Endothelial cell of umbilical vein (primary cell): ENCODE measurements around the gene DEFB114. TPM values are rescaled to one million over a fixed set of nuclear protein-coding genes. Genes with fewer than 3 reads are reported as not detected.

Source experiments
- BruUV-seq: library from RNA; stranded (reverse); fragments of 400-500 nt; replicated peaks from 2 replicates; lab custom pipeline; 2021; lab: Mats Ljungman, UMichigan
- CTCF ChIA-PET: fragments of 300-600, 350-600 bp; sonication (Branson Sonifier 250); formaldehyde crosslinking; loops from one replicate; lab custom pipeline; 2021; ENCODE audit warnings: antibody characterized with exemption, inconsistent platforms; lab: Charles Lee
- POLR2A ChIA-PET: fragments of 300-600, 350-600 bp; sonication (Branson Sonifier 250); formaldehyde crosslinking; loops from one replicate; lab custom pipeline; 2021; ENCODE audit warnings: antibody characterized with exemption, inconsistent platforms; lab: Charles Lee
- DNase-seq: peaks from one replicate; pipeline ENCODE4 v3.0.0-alpha.2; 2011; ENCODE audit warnings: low read depth, low spot score
- FAIRE-seq: peaks from 2 replicates; lab custom pipeline; 2011; peaks lifted over from hg19 to GRCh38; lab: Jason Lieb, UNC
- H2AFZ ChIP-seq: 2 replicates; pipeline ENCODE4 v1.6.0; 2012; ENCODE audit warnings: low read depth, low read length, control low read depth, inconsistent platforms
- H3K27ac ChIP-seq: 2 replicates; pipeline ENCODE4 v1.5.1; 2011; ENCODE audit warnings: low read depth, mild to moderate bottlenecking, control low read depth, low read length, moderate library complexity; ENCODE audit not compliant: insufficient read depth
- H3K27me3 ChIP-seq, 2 experiments: 2 replicates each; pipeline versions ENCODE4 v1.6.0 to v1.6.1; 2011; ENCODE audit warnings: low read length in 2 of 2, mixed read lengths in 1 of 2; ENCODE audit not compliant: control insufficient read depth in 2 of 2, insufficient read depth in 2 of 2
- H3K36me3 ChIP-seq, 2 experiments: 2 replicates in 1 of 2; 3 replicates in 1 of 2; pipeline ENCODE4 v1.5.1; 2011; ENCODE audit warnings: low read length in 2 of 2, mild to moderate bottlenecking in 1 of 2, moderate library complexity in 1 of 2; ENCODE audit not compliant: control insufficient read depth in 2 of 2, insufficient read depth in 2 of 2; ENCODE audit errors: extremely low read depth in 1 of 2
- H3K4me1 ChIP-seq: 3 replicates; pipeline ENCODE4 v1.5.1; 2011; ENCODE audit warnings: mild to moderate bottlenecking, low read length; ENCODE audit not compliant: control insufficient read depth, insufficient read depth; ENCODE audit errors: extremely low read depth
- H3K4me2 ChIP-seq: 2 replicates; pipeline ENCODE4 v1.6.1; 2011; ENCODE audit warnings: low read length, control low read depth, mixed read lengths; ENCODE audit not compliant: insufficient read depth
- H3K4me3 ChIP-seq, 3 experiments: fragments of 200-600 bp in 1 of 3; sonication (generic), shearing (Covaris generic) in 1 of 3; replicated peaks in 1 of 3; 2 replicates each; pipeline ENCODE4 v1.5.1; 2011 to 2016; ENCODE audit warnings: control low read depth in 3 of 3, low read length in 3 of 3, mild to moderate bottlenecking in 2 of 3, inconsistent platforms in 1 of 3, low read depth in 1 of 3, moderate library complexity in 1 of 3; ENCODE audit not compliant: insufficient read depth in 1 of 3
- H3K79me2 ChIP-seq: 2 replicates; pipeline ENCODE4 v1.6.0; 2012; ENCODE audit warnings: low read length, inconsistent platforms; ENCODE audit not compliant: control insufficient read depth, insufficient read depth
- H3K9ac ChIP-seq: replicated peaks from 2 replicates; pipeline ENCODE3; 2011; ENCODE audit warnings: low read length, control low read depth; ENCODE audit not compliant: insufficient read depth; ENCODE audit errors: extremely low read depth
- H3K9me1 ChIP-seq: replicated peaks from 3 replicates; pipeline ENCODE4 v1.6.0; 2011; ENCODE audit warnings: mild to moderate bottlenecking, low read length; ENCODE audit not compliant: control insufficient read depth, insufficient read depth; ENCODE audit errors: extremely low read depth
- H3K9me3 ChIP-seq: replicated peaks from 2 replicates; pipeline ENCODE4 v1.5.1; 2012; ENCODE audit warnings: low read length, inconsistent platforms; ENCODE audit not compliant: control insufficient read depth, insufficient read depth
- H4K20me1 ChIP-seq: replicated peaks from 2 replicates; pipeline ENCODE3; 2011; ENCODE audit warnings: mild to moderate bottlenecking, low read length; ENCODE audit not compliant: control insufficient read depth, insufficient read depth; ENCODE audit errors: extremely low read depth
- EZH2 ChIP-seq: IDR thresholded peaks from 2 replicates; pipeline ENCODE4 v1.6.1; 2012; ENCODE audit warnings: borderline replicate concordance, low read depth, mild to moderate bottlenecking, moderate library complexity, low read length, inconsistent platforms; ENCODE audit not compliant: severe bottlenecking
- FOS ChIP-seq: IDR thresholded peaks from 2 replicates; pipeline ENCODE4 v1.6.1; 2011; ENCODE audit warnings: mild to moderate bottlenecking, low read length, moderate library complexity, borderline replicate concordance; ENCODE audit not compliant: insufficient read depth
- GATA2 ChIP-seq: IDR thresholded peaks from 2 replicates; pipeline ENCODE4 v1.7.0; 2011; ENCODE audit warnings: low read depth, mild to moderate bottlenecking, moderate library complexity, mixed read lengths, low read length; ENCODE audit not compliant: insufficient read length, insufficient read depth
- JUN ChIP-seq: IDR thresholded peaks from 2 replicates; pipeline ENCODE4 v1.6.1; 2011; ENCODE audit warnings: borderline replicate concordance, low read depth; ENCODE audit not compliant: insufficient read length, insufficient read depth
- MYC ChIP-seq: IDR thresholded peaks from one replicate; pipeline ENCODE4 v1.6.1; 2011; ENCODE audit warnings: mild to moderate bottlenecking, low read depth, low read length
- POLR2A ChIP-seq: IDR thresholded peaks from 2 replicates; pipeline ENCODE4 v1.6.1; 2012; ENCODE audit warnings: low read depth, mild to moderate bottlenecking, control low read depth, low read length
- dilution Hi-C: fragments of 300-500 bp; cut with MboI; formaldehyde crosslinking; loops from one replicate; pipeline ENCODE4 v1.15.0; 2019; ENCODE audit warnings: low sequenced_read_pairs; ENCODE audit not compliant: extremely low pct_ligation_motif_present
- intact Hi-C: fragments of 100-400 bp; cut with micrococcal nuclease; formaldehyde crosslinking; loops from one replicate; pipeline ENCODE4 v1.10.0; 2022
- polyA plus RNA-seq, 4 experiments: library from polyadenylated mRNA; depleted of rRNA in 3 of 4; stranded (reverse) in 3 of 4; unstranded in 1 of 4; fragments of >200 nt; gene quantifications; 2 replicates each; pipeline versions ENCODE4 v1.2.1 to v1.2.3, GENCODE V29; 2011 to 2012; ENCODE audit warnings: missing spikeins in 1 of 4
- total RNA-seq: library from RNA; stranded (reverse); gene quantifications from 2 replicates; pipeline ENCODE4 v1.2.3, GENCODE V29; 2021
- TF ChIP-seq, protein P1 (sequence below): IDR thresholded peaks from 2 replicates; pipeline ENCODE4 v1.6.1; 2011; ENCODE audit not compliant: insufficient read depth, insufficient read length
- TF ChIP-seq, protein P2 (sequence below), 2 donors: IDR thresholded peaks; 1 replicate in 1 of 2; 2 replicates in 1 of 2; pipeline ENCODE4 v1.5.1; 2011; ENCODE audit warnings: low read length in 2 of 2, mild to moderate bottlenecking in 2 of 2, moderate library complexity in 2 of 2, control low read depth in 1 of 2, inconsistent platforms in 1 of 2, low read depth in 1 of 2; ENCODE audit not compliant: insufficient read depth in 1 of 2; ENCODE audit errors: extremely low read depth in 1 of 2

The DEFB114 gene
- total and polyA plus RNA-seq, 2 donors (not counting 3 experiments of a cell fraction or from before 2014, with no cell fraction given): not detected

DNA sequence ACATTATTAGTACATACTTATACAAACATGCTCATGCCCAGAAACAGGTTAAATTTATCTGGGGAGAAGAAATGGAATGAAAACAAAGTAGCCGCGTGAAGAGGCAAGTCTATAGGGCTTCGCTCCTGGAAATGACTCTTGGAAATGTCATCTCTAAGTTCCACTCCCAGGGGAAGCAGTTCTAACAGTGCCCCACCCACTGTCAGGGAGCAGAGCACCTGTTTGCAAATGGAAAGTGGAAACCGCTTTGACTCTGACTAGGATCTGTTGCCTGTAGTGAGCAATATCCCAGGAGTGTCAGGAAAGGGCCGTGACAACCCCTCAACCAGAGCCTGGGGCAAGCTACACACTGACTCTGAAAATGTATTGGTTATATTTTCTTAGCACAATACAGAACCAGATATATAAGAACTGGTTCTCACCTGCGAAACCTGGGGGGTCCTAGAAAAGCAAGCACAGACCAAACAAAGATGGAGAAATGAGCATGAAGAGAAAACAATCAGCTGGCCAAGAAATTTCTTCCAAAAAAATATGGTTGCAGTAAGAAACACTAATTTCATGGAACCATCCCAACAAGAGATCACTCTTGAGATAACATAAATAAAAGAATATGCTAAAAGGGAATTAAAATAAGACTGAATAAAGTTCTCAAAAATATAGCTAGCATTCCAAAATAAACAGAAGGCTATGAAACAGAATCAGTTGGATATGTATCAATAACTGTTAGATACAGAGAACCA, 50.2 kb downstream of the DEFB114 start:
- Histone ChIP-seq H4K20me1 (no peaks in the 10 kb centered on the region), H3K79me2 (no peaks in the 10 kb centered on the region), H3K36me3 (no peaks in the 10 kb centered on the region), H2AFZ (no peak overlapping the region), H3K9me3 (no peaks in the 10 kb centered on the region), H3K4me3 (no peak overlapping the region), H3K27me3 (no peaks in the 10 kb centered on the region), H3K9ac (no peak overlapping the region), H3K27ac (no peak overlapping the region), H3K4me2 (no peak overlapping the region), H3K4me1 (no peaks in the 10 kb centered on the region), H3K9me1 (no peaks in the 10 kb centered on the region)
- CTCF ChIA-PET: no interaction called here
- dilution Hi-C loops (no loop called here), intact Hi-C loops (no loop called here)
- POLR2A ChIA-PET: no interaction called here
- no TSS peak for BruUV-seq
- TF ChIP-seq MYC (no peak), FOS (no peak), GATA2 (no peak), POLR2A (no peak), JUN (no peak), EZH2 (no peak)
- TF ChIP-seq, protein P1, sequence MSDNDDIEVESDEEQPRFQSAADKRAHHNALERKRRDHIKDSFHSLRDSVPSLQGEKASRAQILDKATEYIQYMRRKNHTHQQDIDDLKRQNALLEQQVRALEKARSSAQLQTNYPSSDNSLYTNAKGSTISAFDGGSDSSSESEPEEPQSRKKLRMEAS: no peak
- TF ChIP-seq, protein P2, sequence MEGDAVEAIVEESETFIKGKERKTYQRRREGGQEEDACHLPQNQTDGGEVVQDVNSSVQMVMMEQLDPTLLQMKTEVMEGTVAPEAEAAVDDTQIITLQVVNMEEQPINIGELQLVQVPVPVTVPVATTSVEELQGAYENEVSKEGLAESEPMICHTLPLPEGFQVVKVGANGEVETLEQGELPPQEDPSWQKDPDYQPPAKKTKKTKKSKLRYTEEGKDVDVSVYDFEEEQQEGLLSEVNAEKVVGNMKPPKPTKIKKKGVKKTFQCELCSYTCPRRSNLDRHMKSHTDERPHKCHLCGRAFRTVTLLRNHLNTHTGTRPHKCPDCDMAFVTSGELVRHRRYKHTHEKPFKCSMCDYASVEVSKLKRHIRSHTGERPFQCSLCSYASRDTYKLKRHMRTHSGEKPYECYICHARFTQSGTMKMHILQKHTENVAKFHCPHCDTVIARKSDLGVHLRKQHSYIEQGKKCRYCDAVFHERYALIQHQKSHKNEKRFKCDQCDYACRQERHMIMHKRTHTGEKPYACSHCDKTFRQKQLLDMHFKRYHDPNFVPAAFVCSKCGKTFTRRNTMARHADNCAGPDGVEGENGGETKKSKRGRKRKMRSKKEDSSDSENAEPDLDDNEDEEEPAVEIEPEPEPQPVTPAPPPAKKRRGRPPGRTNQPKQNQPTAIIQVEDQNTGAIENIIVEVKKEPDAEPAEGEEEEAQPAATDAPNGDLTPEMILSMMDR (IDR thresholded peaks at IDR 0.05; ENCODE audit: extremely low read depth in 1 of 2, insufficient read depth in 1 of 2, low read depth in 1 of 2, low read length in 2 of 2): no peak
- DNase-seq: no peak
- no peak for FAIRE-seq
